GM12878 (cell line): ENCODE measurements around the gene FGD6. TPM values are rescaled to one million over a fixed set of nuclear protein-coding genes. Genes with fewer than 3 reads are reported as not detected.

ENCODE experiments used
- ATAC-seq: fragments of 200-7000 bp; cut with Tn5 transposase; 3 replicates; pipeline ENCODE4 v1.9.1; 2020; ENCODE audit warnings: mild to moderate bottlenecking, moderate library complexity
- BruUV-seq: library from RNA; stranded (reverse); fragments of 400-500 nt; replicated peaks from 2 replicates; lab custom pipeline; 2021; lab: Mats Ljungman, UMichigan
- CTCF ChIA-PET: fragments of 300-600 bp; sonication (Branson Sonifier 250); formaldehyde crosslinking; extraction: SDS; loops from one replicate; lab custom pipeline; 2021; ENCODE audit warnings: inconsistent platforms; lab: Yijun Ruan, JAX
- POLR2A ChIA-PET: fragments of 350-600 bp; formaldehyde crosslinking; extraction: SDS; loops from one replicate; lab custom pipeline; 2021; ENCODE audit warnings: inconsistent platforms; lab: Charles Lee
- RAD21 ChIA-PET: fragments of 300-600 bp; sonication (Branson Sonifier 250); formaldehyde crosslinking; loops from one replicate; lab custom pipeline; 2023; ENCODE audit warnings: antibody characterized with exemption; ENCODE audit not compliant: unreplicated experiment; lab: Charles Lee
- SMC1A ChIA-PET: fragments of 300-600 bp; sonication (Branson Sonifier 250); formaldehyde crosslinking; loops from one replicate; lab custom pipeline; 2023; ENCODE audit not compliant: unreplicated experiment, uncharacterized antibody; lab: Charles Lee
- DNase-seq: peaks from one replicate; pipeline ENCODE4 v3.0.0-alpha.2; 2011; ENCODE audit warnings: low read depth, low spot score
- FAIRE-seq: peaks from 3 replicates; lab custom pipeline; 2011; peaks lifted over from hg19 to GRCh38; lab: Jason Lieb, UNC
- H2AFZ ChIP-seq: 2 replicates; pipeline ENCODE4 v1.6.0; 2011; ENCODE audit warnings: low read depth, low read length, control low read depth; ENCODE audit not compliant: control insufficient read depth
- H3K27ac ChIP-seq: 2 replicates; pipeline ENCODE4 v1.5.1; 2011; ENCODE audit warnings: control low read depth; ENCODE audit not compliant: control insufficient read depth, insufficient read depth
- H3K27me3 ChIP-seq, 2 experiments: replicated peaks in 1 of 2; 2 replicates each; pipeline versions ENCODE4 v1.6.0 to v1.6.1; 2011; ENCODE audit warnings: low read length in 1 of 2; ENCODE audit not compliant: control insufficient read depth in 2 of 2, insufficient read depth in 2 of 2
- H3K36me3 ChIP-seq, 2 experiments: 2 replicates each; pipeline ENCODE4 v1.5.1; 2011; ENCODE audit warnings: low read length in 1 of 2; ENCODE audit not compliant: control insufficient read depth in 2 of 2, insufficient read depth in 2 of 2
- H3K4me1 ChIP-seq: 2 replicates; pipeline ENCODE4 v1.6.1; 2011; ENCODE audit warnings: mild to moderate bottlenecking, low read length, moderate library complexity, mixed read lengths; ENCODE audit not compliant: control insufficient read depth, insufficient read depth
- H3K4me2 ChIP-seq: 2 replicates; pipeline ENCODE4 v1.6.0; 2011; ENCODE audit warnings: control low read depth; ENCODE audit not compliant: control insufficient read depth, insufficient read depth
- H3K4me3 ChIP-seq: fragments of 200-600 bp; sonication (generic); 2 replicates; pipeline ENCODE4 v1.5.1; 2016
- H3K79me2 ChIP-seq: 2 replicates; pipeline ENCODE4 v1.6.0; 2011; ENCODE audit warnings: low read length; ENCODE audit not compliant: control insufficient read depth, insufficient read depth
- H3K9ac ChIP-seq: 2 replicates; pipeline ENCODE4 v1.8.0; 2011; ENCODE audit warnings: low read length, control low read depth, mixed read lengths; ENCODE audit not compliant: control insufficient read depth, insufficient read depth
- H3K9me3 ChIP-seq: replicated peaks from 3 replicates; pipeline ENCODE4 v1.5.1; 2011; ENCODE audit warnings: mild to moderate bottlenecking, low read length; ENCODE audit not compliant: control insufficient read depth, insufficient read depth
- H4K20me1 ChIP-seq: 2 replicates; pipeline ENCODE4 v1.6.0; 2011; ENCODE audit not compliant: control insufficient read depth, insufficient read depth
- BCL11A ChIP-seq: IDR thresholded peaks from 2 replicates; pipeline ENCODE4 v1.6.1; 2011; ENCODE audit warnings: low read depth, low read length
- CREM ChIP-seq: IDR thresholded peaks from 2 replicates; pipeline ENCODE4 v1.6.1; 2014; ENCODE audit warnings: antibody characterized with exemption, low read depth
- CTCF ChIP-seq, 3 experiments: IDR thresholded peaks in 2 of 3; conservative IDR thresholded peaks in 1 of 3; 2 replicates each; pipeline ENCODE4 v1.5.1; 2011; ENCODE audit warnings: low read depth in 3 of 3, low read length in 3 of 3, mild to moderate bottlenecking in 3 of 3, control low read depth in 2 of 3, moderate library complexity in 2 of 3, inconsistent platforms in 1 of 3, mixed read lengths in 1 of 3; ENCODE audit not compliant: control insufficient read depth in 2 of 3, insufficient read depth in 1 of 3; ENCODE audit errors: extremely low read depth in 1 of 3
- ELK1 ChIP-seq: IDR thresholded peaks from 2 replicates; pipeline ENCODE4 v1.6.1; 2012; ENCODE audit warnings: low read depth, low read length, improper control_type of control experiment
- HDAC2 ChIP-seq: fragments of 200-600 bp; sonication (generic); IDR thresholded peaks from 2 replicates; pipeline ENCODE4 v1.6.1; 2017
- JUNB ChIP-seq: IDR thresholded peaks from 2 replicates; pipeline ENCODE4 v1.6.1; 2016; ENCODE audit warnings: antibody characterized with exemption, mild to moderate bottlenecking
- JUND ChIP-seq: IDR thresholded peaks from 2 replicates; pipeline ENCODE4 v1.6.1; 2012; ENCODE audit warnings: low read depth, mild to moderate bottlenecking, low read length, improper control_type of control experiment, moderate library complexity
- MYC ChIP-seq: IDR thresholded peaks from 2 replicates; pipeline ENCODE4 v1.6.1; 2011; ENCODE audit warnings: mild to moderate bottlenecking, low read length, moderate library complexity, inconsistent platforms; ENCODE audit not compliant: insufficient read depth, insufficient replicate concordance, insufficient read length, severe bottlenecking
- NFIC ChIP-seq: IDR thresholded peaks from 2 replicates; pipeline ENCODE4 v1.6.1; 2012; ENCODE audit warnings: low read depth, mild to moderate bottlenecking, inconsistent platforms, low read length, moderate library complexity
- POLR2AphosphoS2 ChIP-seq: IDR thresholded peaks from 2 replicates; pipeline ENCODE4 v1.6.1; 2011; ENCODE audit warnings: low read depth, mild to moderate bottlenecking, low read length, improper control_type of control experiment, moderate library complexity
- RCOR1 ChIP-seq: conservative IDR thresholded peaks from 2 replicates; pipeline ENCODE4 v1.6.1; 2012; ENCODE audit warnings: low read depth, low read length, improper control_type of control experiment
- SMAD5 ChIP-seq: IDR thresholded peaks from 2 replicates; pipeline ENCODE4 v1.6.1; 2016; ENCODE audit warnings: antibody characterized with exemption, low read depth
- SMC3 ChIP-seq: IDR thresholded peaks from 2 replicates; pipeline ENCODE4 v1.6.1; 2011; ENCODE audit warnings: low read length, improper control_type of control experiment, borderline replicate concordance
- SP1 ChIP-seq: IDR thresholded peaks from one replicate; pipeline ENCODE4 v1.6.1; 2011; ENCODE audit warnings: low read depth, low read length
- SPI1 ChIP-seq: IDR thresholded peaks from 2 replicates; pipeline ENCODE4 v1.6.1; 2011; ENCODE audit warnings: low read depth, mild to moderate bottlenecking, low read length, moderate library complexity, borderline replicate concordance; ENCODE audit not compliant: insufficient read depth
- WRNIP1 ChIP-seq: IDR thresholded peaks from 2 replicates; pipeline ENCODE4 v1.6.1; 2011; ENCODE audit warnings: low read depth, low read length, improper control_type of control experiment, borderline replicate concordance
- WGBS: methylation state at CpG from one replicate; pipeline ENCODE4 v1.1.6; 2016; ENCODE audit warnings: low lambda C conversion rate; ENCODE audit not compliant: insufficient replicate concordance, insufficient coverage; ENCODE audit errors: missing lambda C conversion rate; 5-methylcytosine and 5-hydroxymethylcytosine counted together
- in situ Hi-C: fragments of 300-500 bp; cut with MboI; formaldehyde crosslinking; loops from 9 replicates; pipeline ENCODE4 v1.14.3; 2018; ENCODE audit warnings: mixed read lengths
- intact Hi-C: fragments of 100-400 bp; cut with micrococcal nuclease; formaldehyde crosslinking; loops from one replicate; pipeline ENCODE4 v1.14.2; 2022; ENCODE audit not compliant: unreplicated experiment
- polyA plus RNA-seq, 11 experiments: library from polyadenylated mRNA; depleted of rRNA in 4 of 11; unstranded in 6 of 11; stranded (reverse) in 5 of 11; fragments of >200 nt; fragmentation: Nextera tagmentation in 4 of 11; fragmentation: Illumina TruSeq in 1 of 11; extraction: Ambion mirVana in 4 of 11; extraction: Trizol in 1 of 11; gene quantifications; 1 replicate in 1 of 11; 2 replicates in 10 of 11; pipeline versions ENCODE4 v1.2.1 to v1.2.3, GENCODE V29; 2011 to 2016; ENCODE audit warnings: inconsistent platforms in 2 of 11, missing spikeins in 2 of 11, low read depth in 1 of 11
- total RNA-seq, 4 experiments: library from RNA; depleted of rRNA in 3 of 4; stranded (reverse); fragments of >200 nt in 3 of 4; fragmentation: Illumina TruSeq in 1 of 4; extraction: Trizol in 1 of 4; gene quantifications; 2 replicates each; pipeline versions ENCODE4 v1.2.1 to v1.2.3, GENCODE V29; 2013 to 2021
- TF ChIP-seq, protein P1 (sequence below): IDR thresholded peaks from 2 replicates; pipeline ENCODE4 v1.6.1; 2012; ENCODE audit warnings: mild to moderate bottlenecking, low read depth, low read length

FGD6 gene
- total and polyA plus RNA-seq, 10 of the 15 experiments (the other 5 are each of a cell fraction or from before 2014, with no cell fraction given): 2.4 to 15.5 (median 8.9) TPM

DNA sequence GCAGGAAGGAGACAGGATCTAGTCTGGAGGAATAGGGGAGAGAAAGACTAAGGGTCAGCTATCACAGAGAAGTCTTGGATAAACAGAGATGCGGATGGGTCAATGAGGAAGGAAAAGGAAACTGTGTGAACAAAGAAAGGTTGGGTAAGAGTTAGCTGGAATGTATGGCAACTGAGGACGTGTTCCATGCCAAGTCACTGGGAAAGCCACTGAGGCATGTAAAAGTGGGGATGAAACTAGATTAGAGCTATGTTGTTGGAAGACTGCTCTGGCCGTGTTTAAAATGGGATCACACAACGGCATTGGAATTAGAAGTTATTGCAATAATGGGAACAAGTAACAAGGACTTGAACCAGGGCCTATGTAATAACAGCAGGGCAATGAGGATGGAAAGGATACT, 139.9 kb downstream of the FGD6 start:
- intact Hi-C loops: loop anchor here (10.0 kb wide), 1 partner anchor 533 kb away; no protein-coding TSS in a partner anchor
- Histone ChIP-seq H3K36me3 (no peaks in the 10 kb centered on the region), H4K20me1 (no peaks in the 10 kb centered on the region), H3K4me1 (0 out of 2 replicates have a peak, but pooled peaks cover 3% of the 10 kb centered on the region), H3K4me3 (no peak overlapping the region), H3K9me3 (no peaks in the 10 kb centered on the region), H3K27me3 (no peaks in the 10 kb centered on the region), H3K27ac (no peak overlapping the region), H3K4me2 (no peak overlapping the region), H3K9ac (no peak overlapping the region), H3K79me2 (peaks cover 9% of the 10 kb centered on the region), H2AFZ (no peak overlapping the region)
- no peak for ATAC-seq
- ChIA-PET SMC1A (interaction anchor here (2.7 kb wide), 1 partner anchor 24 kb away, joined by 8 read pairs; no protein-coding TSS in a partner anchor), POLR2A (no interaction called here), RAD21 (interaction anchor here (0.7 kb wide), 1 partner anchor 9 kb away, joined by 3 read pairs; no protein-coding TSS in a partner anchor), CTCF (no interaction called here)
- in situ Hi-C loops: no loop called here
- no peak for FAIRE-seq
- TF ChIP-seq BCL11A (no peak), SP1 (no peak), SMAD5 (no peak), CREM (no peak), JUND (no peak), NFIC (no peak), MYC (no peak), RCOR1 (no peak), POLR2AphosphoS2 (no peak), SMC3 (no peak), CTCF (IDR thresholded peaks at IDR 0.05 in 2 of 3, conservative IDR thresholded peaks at IDR 0.05 in 1 of 3; ENCODE audit: control insufficient read depth in 2 of 3, extremely low read depth in 1 of 3, insufficient read depth in 1 of 3, low read depth in 3 of 3, low read length in 3 of 3) (no peak), WRNIP1 (no peak), JUNB (no peak), ELK1 (no peak), SPI1 (no peak), HDAC2 (no peak)
- TF ChIP-seq, protein P1, sequence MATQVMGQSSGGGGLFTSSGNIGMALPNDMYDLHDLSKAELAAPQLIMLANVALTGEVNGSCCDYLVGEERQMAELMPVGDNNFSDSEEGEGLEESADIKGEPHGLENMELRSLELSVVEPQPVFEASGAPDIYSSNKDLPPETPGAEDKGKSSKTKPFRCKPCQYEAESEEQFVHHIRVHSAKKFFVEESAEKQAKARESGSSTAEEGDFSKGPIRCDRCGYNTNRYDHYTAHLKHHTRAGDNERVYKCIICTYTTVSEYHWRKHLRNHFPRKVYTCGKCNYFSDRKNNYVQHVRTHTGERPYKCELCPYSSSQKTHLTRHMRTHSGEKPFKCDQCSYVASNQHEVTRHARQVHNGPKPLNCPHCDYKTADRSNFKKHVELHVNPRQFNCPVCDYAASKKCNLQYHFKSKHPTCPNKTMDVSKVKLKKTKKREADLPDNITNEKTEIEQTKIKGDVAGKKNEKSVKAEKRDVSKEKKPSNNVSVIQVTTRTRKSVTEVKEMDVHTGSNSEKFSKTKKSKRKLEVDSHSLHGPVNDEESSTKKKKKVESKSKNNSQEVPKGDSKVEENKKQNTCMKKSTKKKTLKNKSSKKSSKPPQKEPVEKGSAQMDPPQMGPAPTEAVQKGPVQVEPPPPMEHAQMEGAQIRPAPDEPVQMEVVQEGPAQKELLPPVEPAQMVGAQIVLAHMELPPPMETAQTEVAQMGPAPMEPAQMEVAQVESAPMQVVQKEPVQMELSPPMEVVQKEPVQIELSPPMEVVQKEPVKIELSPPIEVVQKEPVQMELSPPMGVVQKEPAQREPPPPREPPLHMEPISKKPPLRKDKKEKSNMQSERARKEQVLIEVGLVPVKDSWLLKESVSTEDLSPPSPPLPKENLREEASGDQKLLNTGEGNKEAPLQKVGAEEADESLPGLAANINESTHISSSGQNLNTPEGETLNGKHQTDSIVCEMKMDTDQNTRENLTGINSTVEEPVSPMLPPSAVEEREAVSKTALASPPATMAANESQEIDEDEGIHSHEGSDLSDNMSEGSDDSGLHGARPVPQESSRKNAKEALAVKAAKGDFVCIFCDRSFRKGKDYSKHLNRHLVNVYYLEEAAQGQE: no peak
- 67% methylated on average over 4 of the region's 4 CpGs for WGBS
- no peak for DNase-seq
- no TSS peak for BruUV-seq
